ENCODE data around the gene TRAF6.

The TRAF6 gene

GRCh38 chr11:36540998-36541397, 30.9 kb upstream of the TRAF6 start:
- Histone ChIP-seq H3K4me1 (no peaks in the 10 kb centered on the region), H3K9me3 (no peaks in the 10 kb centered on the region), H3K36me3 (no peaks in the 10 kb centered on the region), H3K4me3 (no peak overlapping the region), H3K27me3 (no peaks in the 10 kb centered on the region), H3K27ac (no peak overlapping the region)
- no peak for DNase-seq
- intact Hi-C loops (cut with DNase I; ENCODE audit: low total_unique reads): no loop called here
- peak in 1 of 2 experiments; percentile 14 for TF ChIP-seq CTCF (IDR thresholded peaks at IDR 0.05)

DNA sequence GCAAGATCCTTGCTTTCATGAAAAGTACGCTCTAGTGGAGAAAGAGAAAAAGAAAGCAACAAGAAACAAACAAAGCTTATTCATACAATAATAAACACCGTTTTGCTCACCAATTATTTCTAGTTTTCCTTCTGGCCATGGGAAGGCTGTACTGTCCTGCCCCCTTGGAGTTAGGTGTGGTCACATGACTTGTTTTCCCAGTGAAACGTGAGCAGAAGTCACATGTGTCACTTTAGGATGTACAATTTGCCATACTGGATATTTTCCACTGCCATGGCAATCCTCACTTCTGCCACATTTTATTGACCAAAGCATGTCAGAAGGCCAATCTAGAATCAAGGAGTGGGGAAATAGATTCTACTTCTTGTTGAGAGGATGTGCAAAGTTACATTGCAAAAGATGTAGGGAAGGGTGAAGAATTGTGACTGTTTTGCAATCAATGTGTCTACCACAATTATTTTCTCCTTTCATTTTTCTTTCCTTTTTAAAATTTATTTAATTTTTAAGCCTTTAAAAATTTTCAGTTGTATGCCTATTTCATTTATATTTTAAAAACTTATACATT, 24.3 kb upstream of the TRAF6 start:
- Histone ChIP-seq H3K36me3 (no peaks in the 10 kb centered on the region), H3K27ac (no peak overlapping the region), H3K9me3 (no peaks in the 10 kb centered on the region), H3K4me3 (no peak overlapping the region), H3K27me3 (no peaks in the 10 kb centered on the region), H3K4me1 (no peaks in the 10 kb centered on the region)
- no peak for TF ChIP-seq CTCF (IDR thresholded peaks at IDR 0.05)
- DNase-seq: no peak
- intact Hi-C loops (cut with DNase I; ENCODE audit: low total_unique reads): no loop called here

- H3K4me1 ChIP-seq: no peaks in the 10 kb centered on the region
- no peak overlapping the region for H3K4me3 ChIP-seq
- no peak for TF ChIP-seq CTCF (IDR thresholded peaks at IDR 0.05)
- no peak for DNase-seq
- H3K36me3 ChIP-seq: no peaks in the 10 kb centered on the region
- H3K27ac ChIP-seq: no peak overlapping the region
- no peaks in the 10 kb centered on the region for H3K27me3 ChIP-seq
- H3K9me3 ChIP-seq: no peaks in the 10 kb centered on the region
- intact Hi-C loops (cut with DNase I; ENCODE audit: low total_unique reads): no loop called here
Observed at GRCh38 chr11:36532941-36533601, 23.0 kb upstream of the TRAF6 start.

GRCh38 chr11:36530840-36531239, 20.8 kb upstream of the TRAF6 start:
- no peaks in the 10 kb centered on the region for H3K36me3 ChIP-seq
- no peaks in the 10 kb centered on the region for H3K27me3 ChIP-seq
- no peak for TF ChIP-seq CTCF (IDR thresholded peaks at IDR 0.05)
- peaks cover 0 to 6% (median 0%) of the 10 kb centered on the region in 3 donors for H3K9me3 ChIP-seq
- H3K27ac ChIP-seq: no peak overlapping the region
- H3K4me1 ChIP-seq: no peaks in the 10 kb centered on the region
- DNase-seq: no peak
- intact Hi-C loops (cut with DNase I; ENCODE audit: low total_unique reads): no loop called here
- no peak overlapping the region for H3K4me3 ChIP-seq

GRCh38 chr11:36513965-36514364, 3.9 kb upstream of the TRAF6 start:
- intact Hi-C loops (cut with DNase I; ENCODE audit: low total_unique reads): no loop called here
- H3K27ac ChIP-seq: no peak overlapping the region
- H3K4me1 ChIP-seq: peaks cover 0 to 2% (median 0%) of the 10 kb centered on the region in 4 donors
- DNase-seq: no peak
- peaks cover 0 to 4% of the 10 kb centered on the region in 2 donors for H3K27me3 ChIP-seq
- no peak for TF ChIP-seq CTCF (IDR thresholded peaks at IDR 0.05)
- H3K36me3 ChIP-seq: no peaks in the 10 kb centered on the region
- no peak overlapping the region for H3K4me3 ChIP-seq
- H3K9me3 ChIP-seq: peaks cover 0 to 6% (median 0%) of the 10 kb centered on the region in 3 donors
